NCI-H345 (cell line): ENCODE measurements around the gene FANK1.

Experiments
- DNase-seq: peaks from one replicate; lab custom pipeline; 2025; lab: John Stamatoyannopoulos, UW

FANK1 gene, protein sequence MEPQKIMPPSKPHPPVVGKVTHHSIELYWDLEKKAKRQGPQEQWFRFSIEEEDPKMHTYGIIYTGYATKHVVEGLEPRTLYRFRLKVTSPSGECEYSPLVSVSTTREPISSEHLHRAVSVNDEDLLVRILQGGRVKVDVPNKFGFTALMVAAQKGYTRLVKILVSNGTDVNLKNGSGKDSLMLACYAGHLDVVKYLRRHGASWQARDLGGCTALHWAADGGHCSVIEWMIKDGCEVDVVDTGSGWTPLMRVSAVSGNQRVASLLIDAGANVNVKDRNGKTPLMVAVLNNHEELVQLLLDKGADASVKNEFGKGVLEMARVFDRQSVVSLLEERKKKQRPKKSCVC

GRCh38 chr10:125896088-125896934 lies at the start of gene FANK1:
TSS of gene FANK1 (plus strand) at chr10:125896564. CDS start at chr10:125896643, 79 bp downstream.
- peak; percentile 61 for DNase-seq

DNA sequence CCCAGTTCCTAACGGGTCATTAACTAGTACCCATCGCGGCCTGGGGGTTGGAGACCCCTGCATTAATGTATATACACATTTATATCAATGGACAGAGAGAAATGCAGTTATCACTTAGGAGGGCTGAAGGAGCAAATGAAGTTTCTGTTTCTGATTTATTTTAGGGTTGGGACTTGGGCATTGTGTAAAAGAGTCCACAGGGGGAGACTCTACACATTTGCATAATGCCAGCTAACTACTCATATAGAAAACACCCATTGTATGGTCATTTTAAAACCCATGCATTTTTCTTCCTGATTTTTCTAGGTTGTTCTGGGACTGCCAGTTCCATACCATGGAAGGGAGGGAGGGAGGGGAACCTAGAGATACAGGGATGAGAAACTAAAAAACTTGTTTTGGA lies 49.5 kb upstream of the FANK1 start:
- DNase-seq, result no peak

GRCh38 chr10:125848371-125848770 lies 48.0 kb upstream of the FANK1 start:
- DNase-seq, result no peak

- no peak for DNase-seq
These were observed 47.5 kb upstream of the FANK1 start for GRCh38 chr10:125848857-125849256.

GRCh38 chr10:125849448-125849847 lies 46.9 kb upstream of the FANK1 start:
- no peak for DNase-seq

GRCh38 chr10:125850766-125851731 lies 45.3 kb upstream of the FANK1 start:
- no peak for DNase-seq

- DNase-seq, result no peak
These were observed 43.9 kb upstream of the FANK1 start for GRCh38 chr10:125852487-125852886.

- no peak for DNase-seq
These were observed 39.1 kb upstream of the FANK1 start for GRCh38 chr10:125857185-125857760.

- DNase-seq, result peak; percentile 61
These were observed 37.1 kb upstream of the FANK1 start for GRCh38 chr10:125859128-125859817.

GRCh38 chr10:125865120-125865519 lies 31.2 kb upstream of the FANK1 start:
- no peak for DNase-seq

GRCh38 chr10:125866421-125867029 lies 29.8 kb upstream of the FANK1 start:
- no peak for DNase-seq

DNA sequence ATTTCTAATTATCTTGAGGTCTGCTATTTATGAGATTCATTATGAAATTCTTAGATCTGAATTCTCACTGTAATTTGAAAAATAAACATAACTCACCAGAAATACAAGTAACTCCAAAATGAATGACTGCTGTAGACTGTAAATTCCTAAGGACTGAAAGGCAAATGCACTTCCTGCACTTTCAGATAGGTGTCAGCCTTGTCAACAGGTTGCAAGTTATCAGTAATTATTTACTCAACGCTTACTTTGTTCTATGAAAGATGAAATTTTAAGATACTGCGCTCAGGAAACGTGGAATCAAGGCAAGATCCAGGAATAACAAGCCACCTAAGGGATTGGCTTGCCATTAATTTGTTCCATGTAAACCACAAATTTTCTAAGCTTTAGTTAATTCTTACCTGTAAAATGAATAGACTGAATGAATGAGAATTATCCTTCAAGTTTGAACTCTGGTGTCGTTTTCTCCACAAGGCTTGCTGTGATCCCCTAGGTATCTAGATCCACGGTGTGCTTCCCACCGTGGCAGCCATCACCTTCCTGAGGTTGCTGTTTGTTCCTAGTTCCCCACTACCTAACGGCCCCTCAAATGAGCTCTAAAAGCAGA lies 27.9 kb upstream of the FANK1 start:
- DNase-seq, result peak; percentile 7

DNA sequence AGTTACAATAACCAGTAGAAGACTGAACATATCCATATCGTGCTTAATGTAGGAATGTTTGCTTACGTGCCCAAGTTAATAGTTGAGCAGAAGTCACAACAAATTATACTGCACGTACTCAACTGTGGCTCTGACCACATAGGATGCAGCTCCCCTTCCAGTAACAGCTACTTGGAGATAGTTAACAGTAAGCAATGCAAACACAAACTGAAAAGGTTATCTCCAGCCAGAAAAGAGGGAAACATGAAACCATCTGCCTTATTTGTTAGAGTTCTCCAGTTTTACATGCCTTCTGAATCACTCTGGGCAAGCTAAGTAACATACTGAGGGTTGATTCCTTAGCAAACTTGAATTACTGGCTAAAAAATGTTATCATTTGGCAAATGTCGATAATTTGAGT lies 25.0 kb upstream of the FANK1 start:
- no peak for DNase-seq

DNA sequence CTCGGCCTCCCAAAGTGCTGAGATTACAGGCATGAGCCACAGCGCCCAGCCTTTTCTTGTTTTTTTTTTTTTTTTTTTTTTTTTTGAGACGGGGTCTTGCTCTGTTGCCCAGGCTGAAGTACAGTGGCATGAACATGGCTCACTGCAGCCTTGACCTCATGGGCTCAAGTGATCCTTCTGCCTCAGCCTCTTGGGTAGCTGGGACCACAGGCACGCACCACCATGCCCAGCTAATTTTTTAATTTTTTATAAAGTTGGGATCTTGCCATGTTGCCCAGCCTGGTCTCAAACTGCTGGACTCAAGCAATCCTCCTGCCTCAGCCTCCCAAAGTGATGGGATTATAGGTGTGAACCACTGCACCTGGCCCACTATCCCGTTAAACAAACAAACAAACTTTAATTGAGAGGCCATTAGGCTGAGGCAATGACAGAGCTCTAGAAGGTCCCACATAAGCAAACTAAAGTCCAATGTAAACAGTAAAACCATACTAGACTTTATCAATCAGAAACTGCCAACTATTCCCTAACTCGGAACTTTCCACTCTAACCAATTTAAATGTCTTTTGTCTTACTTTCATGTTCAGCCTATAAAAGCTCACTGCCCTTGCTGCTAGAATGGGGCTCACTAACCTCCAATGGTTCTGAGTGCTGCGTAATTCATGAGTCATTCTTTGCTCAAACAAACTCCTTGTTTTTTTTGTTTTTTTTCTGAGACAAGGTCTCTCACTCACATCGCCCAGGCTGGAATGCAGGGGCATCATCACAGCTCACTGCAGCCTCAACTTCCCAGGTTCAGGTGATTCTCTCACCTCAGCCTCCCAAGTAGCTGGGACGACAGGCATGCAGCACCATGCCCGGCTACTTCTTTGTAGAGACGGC lies 17.2 kb upstream of the FANK1 start:
- DNase-seq, result no peak

DNA sequence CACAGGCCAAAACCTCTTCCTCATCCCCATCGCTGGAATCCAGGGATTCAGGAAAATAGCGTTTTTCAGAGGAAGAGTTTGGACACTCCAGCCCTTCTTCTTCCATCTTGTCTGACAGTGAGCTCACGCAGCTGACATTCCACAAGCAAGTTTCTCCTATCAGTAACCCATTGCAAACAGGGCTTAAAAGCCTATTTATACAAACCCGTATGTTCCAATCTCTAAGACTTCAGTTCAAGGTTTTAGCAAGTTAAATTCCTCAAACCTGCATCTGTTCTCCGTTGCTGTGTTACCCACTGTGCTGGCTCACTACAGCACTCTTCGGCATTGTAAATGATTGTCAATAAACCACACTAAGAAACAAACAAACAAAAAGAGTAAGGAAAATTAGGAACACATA lies 15.6 kb upstream of the FANK1 start:
- no peak for DNase-seq

DNA sequence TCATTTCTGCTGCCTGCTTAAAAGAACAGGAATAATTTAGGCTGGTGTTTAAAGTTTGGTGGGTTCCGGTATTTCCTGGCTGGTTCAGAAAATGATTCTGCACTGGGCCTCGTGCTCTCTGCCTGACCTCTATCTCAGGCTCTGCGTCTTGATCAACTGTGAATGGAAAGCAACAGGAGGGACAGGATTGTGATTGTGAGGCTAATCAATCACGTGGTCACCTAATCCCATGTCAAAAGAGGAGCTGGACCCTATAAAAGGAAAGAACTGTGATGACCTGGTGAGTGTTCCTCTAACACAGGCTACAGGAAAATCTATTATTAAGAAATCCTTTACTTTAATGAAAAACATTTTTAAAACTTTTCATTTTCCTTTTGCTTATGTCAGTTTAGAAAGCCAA lies 15.2 kb upstream of the FANK1 start, which contains the start of gene DHX32:
TSS of gene DHX32 (minus strand) at position 101 of the 400 bp plus-strand sequence. CDS start 468 bp downstream, outside the sequence.
- DNase-seq, result no peak

DNA sequence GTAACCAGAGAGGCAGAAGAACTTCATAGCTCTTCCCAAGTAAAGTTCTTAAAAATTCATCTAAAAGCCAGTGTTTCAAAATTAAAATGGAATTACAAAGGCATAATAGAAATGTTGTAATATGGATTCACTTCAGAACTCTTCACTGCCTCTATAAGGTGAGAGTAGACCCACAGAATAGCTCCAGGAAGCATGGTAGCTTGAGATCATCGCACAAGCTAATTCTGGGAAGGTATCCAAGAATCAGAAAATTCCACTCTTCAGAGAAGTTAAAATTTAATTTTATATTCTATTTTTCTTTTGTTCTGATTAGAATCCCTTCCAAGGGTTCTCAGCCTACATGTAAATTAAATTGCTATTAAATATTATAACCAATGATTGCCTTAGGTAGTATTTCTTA lies 13.8 kb upstream of the FANK1 start:
- DNase-seq, result no peak

GRCh38 chr10:125883211-125883610 lies 13.2 kb upstream of the FANK1 start:
- no peak for DNase-seq

DNA sequence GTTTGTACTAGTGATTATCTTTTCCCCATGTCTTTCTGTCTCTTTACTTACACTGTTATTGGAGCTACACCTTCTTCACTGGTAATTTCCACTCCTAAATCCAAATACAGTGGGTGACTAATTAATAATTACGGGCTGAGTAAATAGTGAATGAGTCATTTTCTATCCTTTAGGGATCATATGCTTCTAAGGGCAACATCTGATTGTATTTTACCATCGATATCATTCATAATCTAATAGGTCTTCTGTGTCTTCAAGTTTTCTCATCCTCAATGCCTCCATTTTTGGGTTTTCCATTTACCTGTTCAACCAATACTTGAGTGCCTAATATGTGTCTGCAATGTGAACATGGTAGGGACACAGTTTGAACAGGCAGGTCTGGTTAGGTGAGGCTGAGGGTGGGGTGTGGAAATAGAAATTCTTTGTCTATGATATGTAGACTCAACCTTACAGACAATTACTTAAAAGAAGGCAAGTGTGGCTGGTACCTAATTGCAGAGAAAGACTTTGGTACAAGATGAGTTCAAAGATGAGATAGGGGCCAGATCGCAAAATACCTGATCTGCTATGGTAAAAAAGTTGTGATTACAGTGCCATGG lies 9.4 kb upstream of the FANK1 start:
- DNase-seq, result no peak
